HG02623 (cell line): ENCODE results near the gene CRACDL.

Source experiments
- ATAC-seq: cut with Tn5 transposase; IDR thresholded peaks from one replicate; pipeline ENCODE4 v1.9.1; 2021; ENCODE audit warnings: moderate library complexity; ENCODE audit not compliant: unreplicated experiment

CRACDL gene

GRCh38 chr2:98805412-98806171 is 130.4 kb downstream of the CRACDL start:
- ATAC-seq, result no peak

- ATAC-seq, result no peak
These were observed 131.3 kb downstream of the CRACDL start for GRCh38 chr2:98804736-98805135.

- ATAC-seq, result no peak
These were observed 131.8 kb downstream of the CRACDL start for GRCh38 chr2:98804265-98804650.

- no peak for ATAC-seq
These were observed 132.4 kb downstream of the CRACDL start for GRCh38 chr2:98803405-98804264.

GRCh38 chr2:98802344-98802743 is 133.7 kb downstream of the CRACDL start:
- ATAC-seq, result no peak

- ATAC-seq, result no peak
These were observed 134.1 kb downstream of the CRACDL start for GRCh38 chr2:98801921-98802321.

- ATAC-seq, result no peak
These were observed 134.7 kb downstream of the CRACDL start for GRCh38 chr2:98801286-98801685.

- ATAC-seq, result no peak
These were observed 135.5 kb downstream of the CRACDL start for GRCh38 chr2:98800330-98801064.

- no peak for ATAC-seq
These were observed 136.4 kb downstream of the CRACDL start for GRCh38 chr2:98799375-98800329.

- no peak for ATAC-seq
These were observed 139.1 kb downstream of the CRACDL start for GRCh38 chr2:98796775-98797544.

GRCh38 chr2:98795891-98796676 is 139.9 kb downstream of the CRACDL start:
- ATAC-seq, result no peak

- no peak for ATAC-seq
These were observed 141.9 kb downstream of the CRACDL start for GRCh38 chr2:98793897-98794830.

- no peak for ATAC-seq
These were observed 142.8 kb downstream of the CRACDL start for GRCh38 chr2:98793275-98793674.

- no peak for ATAC-seq
These were observed 145.8 kb downstream of the CRACDL start for GRCh38 chr2:98790221-98790620.

GRCh38 chr2:98787700-98788099 is 148.3 kb downstream of the CRACDL start:
- ATAC-seq, result no peak

- no peak for ATAC-seq
These were observed 149.8 kb downstream of the CRACDL start for GRCh38 chr2:98786179-98786578.

GRCh38 chr2:98782570-98782969 is 153.5 kb downstream of the CRACDL start:
- no peak for ATAC-seq

- no peak for ATAC-seq
These were observed 154.2 kb downstream of the CRACDL start for GRCh38 chr2:98781822-98782221.
